ENCODE measurements around the gene TSSK2. TPM values are rescaled to one million over a fixed set of nuclear protein-coding genes. Genes with fewer than 3 reads are reported as not detected.
A peak's percentile ranks its signal among the peaks of the same experiment; 100 is the strongest.

TSSK2 gene
- total RNA-seq, 1 experiment from 2014 or later = not detected

GRCh38 chr22:19106886-19107729 is 24.0 kb upstream of the TSSK2 start:
- DNase-seq (ENCODE audit: low spot score) = no peak

GRCh38 chr22:19107730-19108074 is 23.4 kb upstream of the TSSK2 start:
- DNase-seq (ENCODE audit: low spot score) = no peak

- DNase-seq (ENCODE audit: low spot score) = no peak
These were observed 22.3 kb upstream of the TSSK2 start for GRCh38 chr22:19108807-19109197.

- peak; percentile 32 for DNase-seq (ENCODE audit: low spot score)
These were observed 21.7 kb upstream of the TSSK2 start for GRCh38 chr22:19109198-19110063.

DNA sequence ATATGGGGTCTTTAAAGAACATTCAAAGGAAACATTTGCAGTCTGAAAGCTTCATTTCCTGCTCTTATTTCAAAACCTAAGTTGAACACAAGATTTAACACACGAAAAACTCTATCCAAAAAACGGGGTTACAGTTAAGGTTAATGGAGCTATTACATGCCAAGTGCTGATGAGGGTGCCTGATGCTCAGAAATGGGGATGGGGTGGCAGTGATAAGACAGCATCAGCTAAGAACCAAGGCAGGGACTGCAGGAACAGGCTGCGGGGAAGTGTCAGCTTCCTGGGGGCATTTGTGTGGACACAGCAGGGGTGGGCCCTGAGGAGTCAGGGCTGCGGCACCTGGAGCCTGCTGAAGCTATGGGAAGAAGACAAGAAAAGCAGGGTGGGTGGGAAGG is 21.0 kb upstream of the TSSK2 start:
- no peak for DNase-seq (ENCODE audit: low spot score)

- DNase-seq (ENCODE audit: low spot score) = no peak
These were observed 20.5 kb upstream of the TSSK2 start for GRCh38 chr22:19110646-19111045.

- no peak for DNase-seq (ENCODE audit: low spot score)
These were observed 20.0 kb upstream of the TSSK2 start for GRCh38 chr22:19111140-19111539.

DNA sequence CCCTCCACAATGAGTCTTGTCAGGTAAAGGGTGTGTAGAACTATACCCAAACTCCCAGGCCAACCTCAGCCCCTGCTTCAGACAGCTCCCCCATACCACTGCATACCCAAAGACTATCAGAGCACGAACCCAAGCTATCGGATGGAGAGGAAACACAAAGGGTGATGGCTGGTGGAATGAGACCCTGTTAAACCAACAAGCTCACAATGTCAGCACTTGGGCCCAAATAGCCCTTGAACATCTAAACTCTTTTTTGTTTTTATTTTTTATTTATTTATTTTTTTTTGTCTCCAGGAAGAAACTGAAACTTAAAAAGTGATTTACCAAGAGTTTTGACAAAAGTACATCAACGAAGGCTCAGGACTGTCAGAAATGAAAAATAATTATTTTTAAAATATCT is 19.5 kb upstream of the TSSK2 start:
- no peak for DNase-seq (ENCODE audit: low spot score)

GRCh38 chr22:19113429-19113828 is 17.7 kb upstream of the TSSK2 start:
- DNase-seq (ENCODE audit: low spot score) = no peak

DNA sequence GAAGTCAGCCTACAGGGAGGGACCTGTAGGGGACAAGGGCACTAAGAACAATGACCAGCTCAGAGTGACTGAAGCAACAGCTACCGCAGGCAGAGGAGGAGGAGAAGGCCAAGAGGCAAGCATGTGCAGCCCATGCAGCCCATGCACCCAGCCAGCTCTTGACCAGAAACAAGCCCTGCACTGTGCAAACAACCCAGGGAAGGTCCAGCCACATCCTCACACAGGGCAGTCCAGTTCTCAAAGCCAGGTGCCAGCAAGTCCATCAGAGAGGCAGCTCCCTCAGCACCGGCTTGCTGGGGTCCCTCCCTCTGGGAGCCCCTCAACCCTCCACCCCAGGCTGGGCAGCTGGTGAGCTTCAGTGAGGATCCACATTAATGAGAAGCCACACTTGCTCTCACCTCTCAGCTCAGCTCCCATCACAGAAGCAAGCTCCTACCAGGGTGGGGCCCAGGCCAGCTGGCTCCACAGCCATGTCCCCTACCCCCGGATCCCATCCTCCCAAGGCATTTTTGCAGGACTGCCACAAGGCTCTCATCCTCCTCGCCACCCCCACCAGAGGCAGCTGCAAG is 16.0 kb upstream of the TSSK2 start:
- DNase-seq (ENCODE audit: low spot score) = no peak

DNA sequence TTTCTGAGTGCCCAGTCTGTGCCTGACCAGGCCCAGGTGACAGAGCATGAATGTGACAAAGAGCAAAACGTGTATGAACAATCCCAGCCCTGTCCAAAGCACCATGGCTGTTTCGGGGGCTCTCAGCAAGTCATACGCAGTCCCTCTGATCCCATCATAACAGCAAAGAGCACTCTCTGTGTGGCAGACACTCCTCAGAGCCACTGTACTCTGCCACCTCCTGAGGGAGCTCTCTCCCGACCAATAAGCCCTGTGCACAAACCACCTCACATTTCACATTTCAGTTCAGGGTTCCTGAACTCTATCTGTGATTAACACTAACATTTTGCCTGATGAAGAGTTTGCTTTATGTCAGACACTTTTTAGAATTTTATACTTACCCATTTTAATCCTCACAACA is 15.5 kb upstream of the TSSK2 start:
- DNase-seq (ENCODE audit: low spot score) = no peak

GRCh38 chr22:19117111-19117512 is 14.0 kb upstream of the TSSK2 start:
- no peak for DNase-seq (ENCODE audit: low spot score)

DNA sequence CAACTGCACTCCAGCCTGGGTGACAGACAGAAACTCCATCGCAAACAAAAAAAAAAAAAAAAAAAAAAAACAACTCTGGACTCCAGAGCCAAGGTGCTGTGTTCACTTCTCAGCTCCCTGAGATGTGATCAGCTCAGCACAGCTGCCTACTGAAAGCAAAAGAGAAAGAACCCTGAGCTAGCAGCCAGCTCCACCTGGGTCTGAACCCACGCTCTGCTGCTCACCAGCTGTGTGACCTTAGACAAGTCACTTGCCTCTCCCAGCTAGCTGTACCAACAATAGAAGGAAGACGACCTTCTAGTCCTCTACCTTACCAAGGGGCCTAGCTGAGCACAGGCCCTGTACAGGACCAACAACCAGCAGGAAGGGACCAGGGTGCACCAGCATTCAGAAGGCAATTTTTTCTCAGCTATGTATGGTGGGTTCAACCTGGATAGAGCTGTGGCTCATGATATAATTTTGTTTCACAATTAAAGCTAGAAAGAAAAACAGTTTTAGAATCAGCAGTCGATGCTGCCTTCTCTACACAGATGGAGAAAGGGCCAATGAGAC is 12.7 kb upstream of the TSSK2 start:
- DNase-seq (ENCODE audit: low spot score) = no peak

DNA sequence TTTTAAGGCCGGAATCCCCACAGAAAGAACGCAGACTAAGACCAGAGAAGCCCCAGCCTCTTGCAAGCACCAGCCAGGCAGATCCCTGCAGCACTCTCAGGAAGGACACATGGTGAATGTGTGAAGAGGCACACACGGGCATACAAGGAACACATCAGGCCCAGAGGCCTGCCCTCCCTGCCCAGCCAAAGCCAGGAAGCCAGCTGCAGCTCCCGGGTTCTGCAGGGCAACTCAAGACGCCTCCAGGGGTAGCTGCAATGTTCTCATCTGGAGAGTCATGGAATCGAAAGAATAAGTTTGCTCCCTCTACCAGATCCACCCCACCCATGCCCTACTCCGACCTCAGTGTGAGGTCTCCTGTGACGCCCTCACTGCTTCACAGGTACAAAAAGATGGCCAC is 11.2 kb upstream of the TSSK2 start:
- DNase-seq (ENCODE audit: low spot score) = no peak

DNA sequence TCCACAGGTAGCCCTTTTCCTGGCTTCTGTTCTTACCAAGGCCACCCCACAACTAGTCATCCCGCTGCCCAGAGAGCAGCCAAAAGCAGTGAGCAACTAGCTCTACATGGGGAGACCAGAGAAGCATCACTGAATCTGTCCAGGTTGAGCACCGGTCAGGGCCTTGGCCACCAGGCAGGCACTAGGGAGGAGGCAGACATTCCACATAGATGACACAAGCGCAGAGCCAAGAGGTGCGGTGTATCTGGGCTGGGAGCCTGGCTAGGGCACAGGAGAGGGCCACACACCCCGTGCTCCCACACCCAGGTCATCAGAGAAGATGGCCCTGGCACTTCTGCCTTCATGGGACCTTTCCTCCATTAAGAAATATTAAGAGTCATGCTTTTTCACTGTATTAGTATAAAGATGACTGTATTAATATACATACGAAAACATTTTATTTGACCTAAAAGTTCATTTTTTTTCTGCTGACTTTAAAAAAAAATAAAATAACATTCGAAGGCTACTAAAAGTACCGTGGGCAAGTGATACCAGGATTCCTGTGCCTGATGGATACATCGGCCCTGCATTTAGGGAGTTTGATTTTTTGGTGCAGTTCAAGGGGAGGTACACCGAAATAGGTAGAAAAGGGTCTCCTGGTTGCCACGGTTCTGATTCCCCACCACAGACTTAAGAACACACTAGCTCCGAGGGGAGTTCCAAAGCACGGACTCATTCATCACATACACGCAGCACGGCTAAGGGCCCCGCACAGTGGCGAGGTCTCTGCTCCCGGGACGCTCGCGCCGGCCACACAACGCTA is 10.1 kb upstream of the TSSK2 start:
- DNase-seq (ENCODE audit: low spot score) = peak; percentile 22

GRCh38 chr22:19121631-19122142 is 9.4 kb upstream of the TSSK2 start:
- DNase-seq (ENCODE audit: low spot score) = no peak

DNA sequence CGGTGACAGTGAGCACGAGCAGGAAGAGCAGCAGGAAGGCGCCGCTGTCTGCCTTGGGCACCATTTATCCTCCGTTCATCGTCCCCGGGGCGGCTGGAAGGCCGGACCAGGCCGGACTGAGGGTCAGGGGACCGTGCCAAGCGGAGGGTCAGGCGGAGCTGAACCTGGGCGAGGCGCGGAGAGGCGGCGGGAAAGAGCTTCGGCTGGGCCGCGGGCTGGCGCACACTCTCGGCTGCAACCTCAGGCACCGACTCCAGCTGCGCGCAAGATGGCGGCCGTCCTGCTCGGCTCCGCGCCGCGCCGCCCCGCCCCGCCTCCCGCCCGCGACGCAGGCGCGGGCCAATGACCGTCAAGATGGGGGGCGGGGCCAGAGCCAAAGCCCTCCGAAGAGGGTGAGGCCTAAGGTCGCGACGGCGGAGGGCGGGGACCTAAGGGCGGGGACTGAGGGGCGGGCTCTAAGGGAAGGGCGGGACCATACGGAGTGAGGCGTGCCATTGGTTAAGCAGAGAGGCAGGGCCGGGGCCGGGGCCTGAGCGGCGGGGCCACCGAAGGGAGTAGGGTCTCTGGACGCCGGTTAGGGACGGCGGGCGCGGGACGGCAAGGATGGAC is 8.9 kb upstream of the TSSK2 start, which contains the start of gene DGCR2:
TSS of gene DGCR2 (minus strand) at position 270 of the 609 bp plus-strand sequence. CDS start at position 64, 206 bp downstream.
- DNase-seq (ENCODE audit: low spot score) = peak; percentile 80

- no peak for DNase-seq (ENCODE audit: low spot score)
These were observed 8.2 kb upstream of the TSSK2 start for GRCh38 chr22:19122752-19123492.

- DNase-seq (ENCODE audit: low spot score) = no peak
These were observed 7.2 kb upstream of the TSSK2 start for GRCh38 chr22:19123936-19124335.

GRCh38 chr22:19124377-19124776 is 6.7 kb upstream of the TSSK2 start:
- no peak for DNase-seq (ENCODE audit: low spot score)

All from H4 (cell line).